Spleen (tissue), 11 donors: ENCODE measurements around the gene CDK19. TPM values are rescaled to one million over a fixed set of nuclear protein-coding genes. Genes with fewer than 3 reads are reported as not detected.

Source experiments
- DNase-seq: peaks from one replicate; pipeline ENCODE4 v3.0.0-alpha.2; 2020
- H3K27ac ChIP-seq, 8 donors: fragments of 200-600 bp; sonication (generic) in 7 of 8; 1 replicate in 4 of 8; 2 replicates in 4 of 8; pipeline versions ENCODE4 v1.5.0 to v1.8.0; 2016 to 2021; ENCODE audit warnings: inconsistent platforms in 4 of 8, mild to moderate bottlenecking in 4 of 8, moderate library complexity in 1 of 8
- H3K27me3 ChIP-seq, 7 donors: fragments of 200-600 bp; sonication (generic) in 6 of 7; replicated peaks in 1 of 7; 1 replicate in 4 of 7; 2 replicates in 3 of 7; pipeline versions ENCODE4 v1.5.0 to v1.8.0; 2016 to 2021; ENCODE audit warnings: inconsistent platforms in 3 of 7, mild to moderate bottlenecking in 1 of 7
- H3K36me3 ChIP-seq, 6 donors: fragments of 200-600 bp; sonication (generic) in 5 of 6; 1 replicate in 4 of 6; 2 replicates in 2 of 6; pipeline versions ENCODE4 v1.5.0 to v1.8.0; 2016 to 2021; ENCODE audit warnings: inconsistent platforms in 2 of 6
- H3K4me1 ChIP-seq, 6 donors: fragments of 200-600 bp; sonication (generic) in 5 of 6; 1 replicate in 3 of 6; 2 replicates in 3 of 6; pipeline versions ENCODE4 v1.5.0 to v1.8.0; 2016 to 2021; ENCODE audit warnings: inconsistent platforms in 3 of 6
- H3K4me3 ChIP-seq, 8 donors: fragments of 200-600 bp; sonication (generic) in 7 of 8; 1 replicate in 4 of 8; 2 replicates in 4 of 8; pipeline versions ENCODE4 v1.5.0 to v1.8.0; 2016 to 2021; ENCODE audit warnings: inconsistent platforms in 4 of 8, mild to moderate bottlenecking in 4 of 8, moderate library complexity in 2 of 8
- H3K9me3 ChIP-seq, 8 donors: fragments of 200-600 bp; sonication (generic) in 7 of 8; 1 replicate in 4 of 8; 2 replicates in 4 of 8; pipeline versions ENCODE4 v1.5.0 to v1.8.0; 2016 to 2021; ENCODE audit warnings: inconsistent platforms in 4 of 8
- CTCF ChIP-seq, 11 experiments: fragments of 200-600 bp in 7 of 11; fragments of 450-650 bp in 4 of 11; sonication (generic) in 4 of 11; IDR thresholded peaks in 8 of 11; conservative IDR thresholded peaks in 3 of 11; 1 replicate in 7 of 11; 2 replicates in 4 of 11; pipeline versions ENCODE4 v1.4.0 to v1.8.0; 2016 to 2021; ENCODE audit warnings: antibody characterized with exemption in 11 of 11, inconsistent platforms in 4 of 11, mild to moderate bottlenecking in 1 of 11
- POLR2A ChIP-seq, 3 donors: fragments of 450-650 bp; IDR thresholded peaks; one replicate each; pipeline ENCODE4 v1.5.1; 2017; ENCODE audit warnings: antibody characterized with exemption in 3 of 3, mild to moderate bottlenecking in 1 of 3
- POLR2AphosphoS5 ChIP-seq, 3 donors: sonication (generic); formaldehyde crosslinking; IDR thresholded peaks; one replicate each; pipeline ENCODE4 v1.5.1; 2017; ENCODE audit warnings: antibody characterized with exemption in 3 of 3
- WGBS, 5 donors: extraction: QIAGEN DNeasy Blood & Tissue Kit in 3 of 5; methylation state at CpG; one replicate each; pipeline versions ENCODE4 v1.1.5 to v1.1.7; 2013 to 2018; 5-methylcytosine and 5-hydroxymethylcytosine counted together
- intact Hi-C: fragments of 100-400 bp; cut with DNase I; formaldehyde crosslinking; loops from one replicate; pipeline ENCODE4 v1.15.0; 2023; ENCODE audit warnings: low total_unique reads
- polyA plus RNA-seq, 3 donors: library from polyadenylated mRNA; stranded (reverse); fragments of 200-250 nt; gene quantifications; one replicate each; pipeline ENCODE4 v1.2.1, GENCODE V29; 2013
- total RNA-seq, 7 donors: library from RNA; depleted of rRNA in 3 of 7; stranded (reverse); fragments of >200 nt in 3 of 7; fragmentation: NEBNext Ultra II Directional in 4 of 7; extraction: Animal tissue kit (Norgen Biotek cat#: 25700) in 4 of 7; gene quantifications; one replicate each; pipeline versions ENCODE4 v1.1.0 to v1.2.1, GENCODE V29; 2016 to 2021
- donor health status: healthy with polysubstance abuse.
- donor health status: DM: no; HTN: no; CAD: no; lungs with moderate emphysema.
- donor health status: DM: no; HTN: no; CAD: no.
- donor health status: Bipolar disorder and iron deficiency.
- donor health status: healthy.
- donor health status: DM: no; HTN: no; CAD: no.
- donor health status: DM: yes; HTN: yes; CAD: no.

The CDK19 gene
- total and polyA plus RNA-seq, 10 donors = 7.9 to 29.8 (median 21.7) TPM

DNA sequence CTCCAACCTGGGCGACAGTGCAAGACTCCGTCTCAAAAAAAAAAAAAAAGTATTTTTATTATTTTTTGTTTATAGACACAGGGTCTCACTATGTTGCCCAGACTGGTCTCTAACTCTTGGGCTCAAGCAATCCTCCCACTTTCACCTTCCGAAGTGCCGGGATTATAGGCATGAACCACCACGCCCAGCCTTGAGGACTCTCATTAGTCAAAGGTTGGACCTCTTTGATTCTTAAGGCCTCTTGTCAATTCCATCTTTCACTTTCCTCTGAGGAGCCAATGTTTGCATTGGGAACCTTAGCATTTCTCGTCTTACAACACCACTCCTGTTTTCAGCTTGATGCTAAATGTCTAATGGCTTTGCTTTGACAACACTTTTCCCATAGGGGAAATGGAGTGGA, 16.1 kb upstream of the CDK19 start:
- H3K36me3 ChIP-seq = no peaks in the 10 kb centered on the region
- DNase-seq = no peak
- H3K9me3 ChIP-seq = no peaks in the 10 kb centered on the region
- intact Hi-C loops = no loop called here
- H3K27me3 ChIP-seq = no peaks in the 10 kb centered on the region
- no peak overlapping the region for H3K4me3 ChIP-seq
- 93 to 99% (median 99%) methylated on average over 6 of the region's 6 CpGs for WGBS, 5 donors
- H3K4me1 ChIP-seq = peaks cover 0 to 9% (median 2%) of the 10 kb centered on the region in 6 donors
- H3K27ac ChIP-seq = no peak overlapping the region
- TF ChIP-seq POLR2A (IDR thresholded peaks at IDR 0.05) (no peak), POLR2AphosphoS5 (IDR thresholded peaks at IDR 0.05) (no peak), CTCF (IDR thresholded peaks at IDR 0.05 in 8 of 11, conservative IDR thresholded peaks at IDR 0.05 in 3 of 11) (no peak)

- Histone ChIP-seq H3K36me3 (no peaks in the 10 kb centered on the region), H3K4me3 (no peak overlapping the region), H3K9me3 (no peaks in the 10 kb centered on the region), H3K27ac (no peak overlapping the region), H3K4me1 (peaks cover 0 to 17% (median 7%) of the 10 kb centered on the region in 6 donors), H3K27me3 (no peaks in the 10 kb centered on the region)
- TF ChIP-seq CTCF (IDR thresholded peaks at IDR 0.05 in 8 of 11, conservative IDR thresholded peaks at IDR 0.05 in 3 of 11) (no peak), POLR2A (IDR thresholded peaks at IDR 0.05) (no peak), POLR2AphosphoS5 (IDR thresholded peaks at IDR 0.05) (no peak)
- WGBS, 5 donors = 65 to 81% (median 76%) methylated on average over 1 of the region's 1 CpG
- DNase-seq = no peak
- intact Hi-C loops = no loop called here
These were observed 13.1 kb upstream of the CDK19 start for GRCh38 chr6:110828396-110828795.

DNA sequence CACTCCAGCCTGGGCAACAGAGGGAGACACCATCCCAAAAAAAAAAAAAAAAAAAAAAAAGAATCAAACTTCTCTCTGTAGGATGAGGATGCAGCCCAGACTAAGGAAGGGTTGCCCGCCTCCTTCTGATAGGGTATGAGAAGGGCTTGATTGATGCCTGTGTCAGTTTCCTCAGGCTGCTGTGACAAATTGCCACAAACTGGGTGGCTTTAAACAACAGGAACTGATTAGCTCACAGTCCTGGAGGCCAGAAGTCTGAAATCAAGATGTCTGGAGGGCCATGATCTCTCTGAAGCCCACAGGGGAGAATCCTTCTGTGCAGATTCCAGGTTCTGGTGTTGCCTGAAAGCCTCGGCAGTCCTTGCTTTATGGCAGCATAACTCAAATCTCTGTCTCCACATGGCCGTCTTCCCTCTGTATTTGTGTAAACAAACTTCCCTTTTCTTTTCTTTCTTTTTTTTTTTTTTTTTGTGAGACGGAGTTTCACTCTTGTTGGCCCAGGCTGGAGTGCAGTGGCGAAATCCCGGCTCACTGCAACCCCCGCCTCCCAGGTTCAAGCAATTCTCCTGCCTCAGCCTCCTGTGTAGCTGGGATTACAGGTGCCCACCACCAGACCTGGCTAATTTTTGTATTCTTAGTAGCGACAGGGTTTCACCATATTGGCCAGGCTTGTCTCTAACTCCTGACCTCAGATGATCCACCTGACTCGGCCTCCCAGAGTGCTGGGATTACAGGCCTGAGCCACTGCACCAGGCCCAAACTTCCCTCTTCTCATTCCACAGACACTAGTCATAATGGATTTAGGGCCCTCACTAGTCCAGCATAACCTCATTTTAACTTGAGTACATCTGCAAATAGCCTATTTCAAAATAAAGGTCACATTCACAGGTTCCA, 11.2 kb upstream of the CDK19 start:
- peaks cover 0 to 28% (median 7%) of the 10 kb centered on the region in 6 donors for H3K4me1 ChIP-seq
- H3K27me3 ChIP-seq = no peaks in the 10 kb centered on the region
- no peak for DNase-seq
- no peaks in the 10 kb centered on the region for H3K9me3 ChIP-seq
- peak overlapping the region in 1 of 8 donors; percentile 36 for H3K4me3 ChIP-seq
- H3K36me3 ChIP-seq = no peaks in the 10 kb centered on the region
- H3K27ac ChIP-seq = peak overlapping the region in 7 of 8 donors; percentile 45 to 89 (median 69)
- intact Hi-C loops = no loop called here
- WGBS, 5 donors = 48 to 70% (median 58%) methylated on average over 9 of the region's 9 CpGs
- TF ChIP-seq CTCF (IDR thresholded peaks at IDR 0.05 in 8 of 11, conservative IDR thresholded peaks at IDR 0.05 in 3 of 11) (no peak), POLR2AphosphoS5 (IDR thresholded peaks at IDR 0.05) (no peak), POLR2A (IDR thresholded peaks at IDR 0.05) (no peak)

- Histone ChIP-seq H3K27me3 (no peaks in the 10 kb centered on the region), H3K4me3 (no peak overlapping the region), H3K9me3 (no peaks in the 10 kb centered on the region), H3K4me1 (peaks cover 0 to 39% (median 7%) of the 10 kb centered on the region in 6 donors), H3K36me3 (no peaks in the 10 kb centered on the region), H3K27ac (peak overlapping the region in 1 of 8 donors; percentile 6)
- WGBS, 5 donors = 43 to 61% (median 46%) methylated on average over 2 of the region's 2 CpGs
- intact Hi-C loops = no loop called here
- TF ChIP-seq CTCF (IDR thresholded peaks at IDR 0.05 in 8 of 11, conservative IDR thresholded peaks at IDR 0.05 in 3 of 11) (no peak), POLR2A (IDR thresholded peaks at IDR 0.05) (no peak), POLR2AphosphoS5 (IDR thresholded peaks at IDR 0.05) (no peak)
- no peak for DNase-seq
These were observed 7.9 kb upstream of the CDK19 start for GRCh38 chr6:110823146-110823545.
